Naive thymus-derived CD8-positive, alpha-beta T cell (primary cell): ENCODE data around the gene POU4F3. TPM values are rescaled to one million over a fixed set of nuclear protein-coding genes. Genes with fewer than 3 reads are reported as not detected.

ENCODE experiments used
- ATAC-seq, 2 donors: fragments of 150-1000 bp; cut with Tn5 transposase in 1 of 2; sonication (Bioruptor Pico), chemical (Tn5 transposase) in 1 of 2; 1 replicate in 1 of 2; 2 replicates in 1 of 2; pipeline ENCODE4 v1.10.0; 2021; ENCODE audit warnings: mild to moderate bottlenecking in 2 of 2, moderate library complexity in 2 of 2
- POLR2A ChIA-PET: fragments of 350-600 bp; sonication (Branson Sonifier 250); formaldehyde crosslinking; loops from one replicate; lab custom pipeline; 2021; ENCODE audit warnings: antibody characterized with exemption; lab: Charles Lee
- DNase-seq, 10 donors: peaks; one replicate each; pipeline versions ENCODE4 v3.0.0 to v3.0.0-alpha.2; 2020 to 2022
- H3K27ac Mint-ChIP-seq, 10 donors: one replicate each; pipeline ENCODE4 v1.8.0; 2020 to 2022; ENCODE audit warnings: mild to moderate bottlenecking in 10 of 10, mixed read lengths in 10 of 10, moderate library complexity in 4 of 10, inconsistent platforms in 1 of 10
- H3K27me3 Mint-ChIP-seq, 5 donors: one replicate each; pipeline ENCODE4 v1.8.0; 2021 to 2022; ENCODE audit warnings: mixed read lengths in 5 of 5
- H3K36me3 Mint-ChIP-seq, 3 donors: one replicate each; pipeline ENCODE4 v1.8.0; 2020 to 2022; ENCODE audit warnings: mixed read lengths in 3 of 3, mild to moderate bottlenecking in 2 of 3, inconsistent platforms in 1 of 3
- H3K4me1 Mint-ChIP-seq, 4 donors: one replicate each; pipeline ENCODE4 v1.8.0; 2021 to 2022; ENCODE audit warnings: mixed read lengths in 4 of 4
- H3K4me3 Mint-ChIP-seq, 10 donors: one replicate each; pipeline ENCODE4 v1.8.0; 2020 to 2022; ENCODE audit warnings: mild to moderate bottlenecking in 10 of 10, mixed read lengths in 10 of 10, moderate library complexity in 6 of 10, inconsistent platforms in 1 of 10
- H3K9me3 Mint-ChIP-seq, 9 donors: one replicate each; pipeline ENCODE4 v1.8.0; 2020 to 2022; ENCODE audit warnings: mixed read lengths in 9 of 9, mild to moderate bottlenecking in 3 of 9, inconsistent platforms in 1 of 9, moderate library complexity in 1 of 9
- polyA plus RNA-seq, 3 donors: library from polyadenylated mRNA; unstranded; fragments of 300-500 nt; fragmentation: Illumina TruSeq; gene quantifications; one replicate each; pipeline ENCODE4 v1.2.3, GENCODE V29; 2021
- total RNA-seq, 8 experiments: library from RNA in 2 of 8; stranded (reverse) in 2 of 8; gene quantifications; one replicate each; pipeline ENCODE4 v1.2.3 and lab custom pipeline; 2021 to 2026

Gene POU4F3
- total and polyA plus RNA-seq, 5 experiments from 2014 or later, result 0.11 to 0.13 TPM; not detected in 3

GRCh38 chr5:146342519-146342881, 3.9 kb downstream of the POU4F3 start:
- Mint-ChIP-seq H3K4me1 (peaks cover 16 to 39% (median 25%) of the 10 kb centered on the region in 4 donors), H3K9me3 (peaks cover 0 to 8% (median 0%) of the 10 kb centered on the region in 9 donors), H3K36me3 (peaks cover 0 to 8% (median 4%) of the 10 kb centered on the region in 3 donors), H3K27ac (peak overlapping the region in 1 of 10 donors; percentile 40), H3K27me3 (peaks cover 41 to 96% (median 70%) of the 10 kb centered on the region in 5 donors), H3K4me3 (no peak overlapping the region)
- POLR2A ChIA-PET, result no interaction called here
- DNase-seq (no peak), ATAC-seq (no peak)

DNA sequence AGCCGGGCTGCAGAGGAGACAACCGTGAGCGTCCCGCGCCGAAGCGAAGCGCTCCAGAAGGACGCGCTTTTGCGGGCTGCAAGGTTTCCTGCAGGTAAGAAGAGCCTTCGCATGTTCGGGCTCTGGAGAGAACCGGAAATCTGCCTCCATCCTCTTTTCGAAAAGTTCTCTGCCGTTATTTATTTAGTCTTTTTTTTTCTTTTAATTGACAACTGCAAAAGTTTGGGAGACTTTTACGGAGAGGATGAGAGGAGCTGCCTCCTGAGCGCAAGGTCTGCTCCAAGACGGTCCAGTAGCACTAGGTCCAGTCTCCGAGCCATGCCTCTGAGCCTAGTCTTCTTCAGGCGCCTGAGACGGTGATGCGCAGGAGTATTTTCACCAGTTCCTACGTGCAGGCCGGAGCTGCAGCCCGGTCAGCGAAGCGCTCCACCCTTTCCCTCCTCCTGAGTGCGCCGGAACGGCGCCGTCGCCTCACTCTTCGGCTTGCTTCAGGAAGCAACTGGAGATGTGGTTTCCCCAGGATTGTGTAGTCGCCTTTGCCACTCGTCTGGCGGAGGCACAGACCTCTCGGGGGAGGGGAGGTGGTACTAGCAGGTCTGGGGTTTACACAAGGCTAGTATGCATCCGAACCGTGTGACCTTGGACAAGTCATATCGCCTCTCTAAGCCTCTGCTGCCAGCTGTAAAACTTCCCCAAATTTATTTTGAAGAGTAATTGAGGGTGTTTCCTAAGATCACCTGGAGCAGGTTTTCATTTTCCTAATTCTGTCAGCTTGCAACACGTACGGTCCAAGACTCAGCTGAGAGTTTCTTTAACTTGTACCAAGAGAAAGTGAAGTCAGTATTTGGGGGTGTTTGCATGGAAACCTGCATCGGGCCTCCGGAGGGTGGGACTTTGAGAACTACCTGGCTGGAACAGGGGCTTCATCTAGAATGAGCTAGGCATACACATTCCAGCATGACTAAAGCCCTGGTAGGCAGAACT, 4.5 kb downstream of the POU4F3 start:
- DNase-seq, result no peak
- peak overlapping the region in 2 of 10 donors; percentile 14 to 67 for H3K4me3 Mint-ChIP-seq
- peaks cover 36 to 89% (median 64%) of the 10 kb centered on the region in 5 donors for H3K27me3 Mint-ChIP-seq
- H3K9me3 Mint-ChIP-seq, result peaks cover 0 to 4% (median 0%) of the 10 kb centered on the region in 9 donors
- peaks cover 14 to 33% (median 21%) of the 10 kb centered on the region in 4 donors for H3K4me1 Mint-ChIP-seq
- peak overlapping the region in 1 of 10 donors; percentile 40 for H3K27ac Mint-ChIP-seq
- ATAC-seq, result no peak
- H3K36me3 Mint-ChIP-seq, result peaks cover 0 to 4% (median 4%) of the 10 kb centered on the region in 3 donors
- POLR2A ChIA-PET, result no interaction called here

- POLR2A ChIA-PET, result no interaction called here
- Mint-ChIP-seq H3K4me1 (peaks cover 12 to 31% (median 19%) of the 10 kb centered on the region in 4 donors), H3K27ac (no peak overlapping the region), H3K4me3 (peak overlapping the region in 9 of 10 donors; percentile 5 to 70 (median 36)), H3K27me3 (peaks cover 37 to 88% (median 67%) of the 10 kb centered on the region in 5 donors), H3K9me3 (peaks cover 0 to 4% (median 0%) of the 10 kb centered on the region in 9 donors), H3K36me3 (peaks cover 0 to 4% (median 3%) of the 10 kb centered on the region in 3 donors)
- no peak for ATAC-seq
- no peak for DNase-seq
Measured at GRCh38 chr5:146344155-146345118, 5.8 kb downstream of the POU4F3 start.

DNA sequence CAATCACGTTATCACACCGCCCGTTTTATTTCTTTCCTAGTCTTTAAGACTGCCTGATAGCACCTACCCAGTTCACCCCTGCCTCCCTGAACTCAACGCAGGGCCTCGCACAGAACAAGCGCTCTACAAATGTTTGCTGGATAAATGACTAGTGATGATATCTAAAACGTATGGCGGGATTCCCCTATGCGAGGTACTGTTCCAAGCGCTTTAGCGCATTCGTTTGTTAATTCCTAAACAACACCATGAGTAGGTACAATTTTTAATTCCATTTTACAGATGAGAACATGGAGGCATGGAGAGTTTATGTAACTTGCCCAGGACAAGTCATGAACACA, 6.6 kb downstream of the POU4F3 start:
- peaks cover 34 to 81% (median 60%) of the 10 kb centered on the region in 5 donors for H3K27me3 Mint-ChIP-seq
- POLR2A ChIA-PET, result no interaction called here
- H3K36me3 Mint-ChIP-seq, result peaks cover 0 to 4% (median 3%) of the 10 kb centered on the region in 3 donors
- no peak for ATAC-seq
- H3K4me3 Mint-ChIP-seq, result peak overlapping the region in 9 of 10 donors; percentile 30 to 73 (median 65)
- peak overlapping the region in 1 of 10 donors; percentile 65 for H3K27ac Mint-ChIP-seq
- no peak for DNase-seq
- H3K9me3 Mint-ChIP-seq, result peaks cover 0 to 4% (median 0%) of the 10 kb centered on the region in 9 donors
- H3K4me1 Mint-ChIP-seq, result peaks cover 10 to 31% (median 19%) of the 10 kb centered on the region in 4 donors

- POLR2A ChIA-PET, result no interaction called here
- Mint-ChIP-seq H3K27ac (no peak overlapping the region), H3K4me1 (peaks cover 7 to 31% (median 16%) of the 10 kb centered on the region in 4 donors), H3K36me3 (peaks cover 0 to 4% (median 0%) of the 10 kb centered on the region in 3 donors), H3K9me3 (peaks cover 0 to 6% (median 0%) of the 10 kb centered on the region in 9 donors), H3K27me3 (peaks cover 31 to 81% (median 59%) of the 10 kb centered on the region in 5 donors), H3K4me3 (peak overlapping the region in 9 of 10 donors; percentile 30 to 70 (median 59))
- DNase-seq (no peak), ATAC-seq (no peak)
Measured at GRCh38 chr5:146345578-146346366, 7.1 kb downstream of the POU4F3 start.

- peaks cover 0 to 2% (median 0%) of the 10 kb centered on the region in 9 donors for H3K9me3 Mint-ChIP-seq
- no peak overlapping the region for H3K4me3 Mint-ChIP-seq
- POLR2A ChIA-PET, result no interaction called here
- ATAC-seq (no peak), DNase-seq (no peak)
- H3K4me1 Mint-ChIP-seq, result no peaks in the 10 kb centered on the region
- H3K27me3 Mint-ChIP-seq, result peaks cover 14 to 36% (median 18%) of the 10 kb centered on the region in 5 donors
- no peaks in the 10 kb centered on the region for H3K36me3 Mint-ChIP-seq
- no peak overlapping the region for H3K27ac Mint-ChIP-seq
Measured at GRCh38 chr5:146357126-146357525, 18.5 kb downstream of the POU4F3 start.

DNA sequence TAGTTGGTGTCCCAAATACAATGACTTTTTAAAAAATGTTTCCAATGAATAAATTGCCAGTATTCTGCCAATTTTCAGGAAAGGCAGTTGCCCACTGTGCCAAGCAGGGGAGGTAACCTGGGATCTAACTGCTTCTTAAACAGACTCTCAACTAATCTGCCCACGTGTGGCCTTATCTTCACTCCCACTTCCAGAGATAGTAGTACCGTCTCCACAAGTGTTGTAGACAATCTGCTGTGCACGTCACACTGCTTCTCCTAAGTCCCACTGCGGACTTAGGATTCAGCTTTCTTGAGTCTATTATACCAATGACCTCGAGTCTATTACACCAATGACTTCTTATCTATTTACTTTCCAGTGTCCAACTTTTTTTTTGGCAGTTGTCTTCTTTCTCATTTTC, 21.2 kb downstream of the POU4F3 start:
- no peak overlapping the region for H3K4me3 Mint-ChIP-seq
- H3K27me3 Mint-ChIP-seq, result peaks cover 18 to 54% (median 21%) of the 10 kb centered on the region in 5 donors
- H3K4me1 Mint-ChIP-seq, result no peaks in the 10 kb centered on the region
- H3K9me3 Mint-ChIP-seq, result peaks cover 0 to 2% (median 0%) of the 10 kb centered on the region in 9 donors
- DNase-seq (no peak), ATAC-seq (no peak)
- H3K27ac Mint-ChIP-seq, result no peak overlapping the region
- POLR2A ChIA-PET, result no interaction called here
- no peaks in the 10 kb centered on the region for H3K36me3 Mint-ChIP-seq

DNA sequence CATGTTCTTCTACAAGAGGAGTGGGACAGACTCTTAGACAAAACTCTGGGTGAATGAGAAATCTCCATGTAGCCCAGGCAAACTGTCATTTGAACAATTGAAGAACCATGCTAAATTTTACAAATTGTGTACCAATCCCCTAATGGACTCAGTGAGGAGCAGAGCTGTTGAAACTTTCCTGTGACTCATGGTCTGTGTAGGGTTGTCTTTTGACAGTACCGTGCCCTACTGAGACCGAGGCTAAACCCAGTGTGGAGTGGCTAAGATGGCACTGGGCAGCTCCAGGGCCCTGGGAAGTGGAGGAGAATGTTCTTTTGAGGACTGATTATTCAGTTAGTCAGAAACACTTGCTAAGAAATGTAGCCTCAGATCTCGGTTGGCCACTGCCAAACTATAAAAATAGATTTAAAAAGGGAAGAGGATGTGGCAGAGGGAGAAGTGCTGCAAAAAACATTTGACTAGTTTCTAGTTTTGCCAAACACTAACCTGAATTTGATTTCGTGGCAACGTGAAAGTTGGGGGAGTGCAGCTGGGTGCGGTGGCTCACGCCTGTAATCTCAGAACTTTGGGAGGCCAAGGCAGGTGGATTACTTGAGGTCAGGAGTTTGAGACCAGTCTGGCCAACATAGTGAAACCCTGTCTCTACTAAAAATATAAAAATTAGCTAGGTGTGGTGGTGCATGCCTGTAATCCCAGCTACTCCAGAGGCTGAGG, 24.7 kb downstream of the POU4F3 start:
- DNase-seq (no peak), ATAC-seq (no peak)
- peaks cover 20 to 77% (median 34%) of the 10 kb centered on the region in 5 donors for H3K27me3 Mint-ChIP-seq
- POLR2A ChIA-PET, result no interaction called here
- H3K4me1 Mint-ChIP-seq, result no peaks in the 10 kb centered on the region
- H3K9me3 Mint-ChIP-seq, result no peaks in the 10 kb centered on the region
- no peak overlapping the region for H3K4me3 Mint-ChIP-seq
- no peak overlapping the region for H3K27ac Mint-ChIP-seq
- H3K36me3 Mint-ChIP-seq, result no peaks in the 10 kb centered on the region

DNA sequence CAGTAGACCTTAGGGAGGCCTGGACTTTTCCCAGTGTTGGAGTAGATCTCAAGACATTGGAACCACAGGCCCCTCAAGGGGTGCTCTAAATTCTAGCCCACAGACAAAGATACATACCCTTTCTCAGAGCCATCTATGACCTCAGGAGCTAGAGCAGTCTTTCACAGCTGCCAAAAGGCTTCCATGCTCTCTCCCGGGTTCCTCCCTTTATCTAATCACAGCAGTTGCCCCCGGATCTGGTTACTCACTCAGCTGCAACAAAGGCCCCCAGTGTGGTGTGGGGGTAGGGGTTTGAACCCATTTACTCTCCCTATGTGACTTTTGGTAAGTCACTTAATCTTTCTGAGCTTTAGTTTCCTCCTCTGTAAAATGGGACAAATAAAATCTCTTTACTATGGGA, 27.0 kb downstream of the POU4F3 start:
- no peak overlapping the region for H3K4me3 Mint-ChIP-seq
- DNase-seq (no peak), ATAC-seq (no peak)
- no peaks in the 10 kb centered on the region for H3K36me3 Mint-ChIP-seq
- POLR2A ChIA-PET, result no interaction called here
- peaks cover 18 to 72% (median 36%) of the 10 kb centered on the region in 5 donors for H3K27me3 Mint-ChIP-seq
- no peaks in the 10 kb centered on the region for H3K4me1 Mint-ChIP-seq
- no peak overlapping the region for H3K27ac Mint-ChIP-seq
- H3K9me3 Mint-ChIP-seq, result no peaks in the 10 kb centered on the region

- H3K36me3 Mint-ChIP-seq, result no peaks in the 10 kb centered on the region
- DNase-seq (no peak), ATAC-seq (no peak)
- H3K4me1 Mint-ChIP-seq, result no peaks in the 10 kb centered on the region
- POLR2A ChIA-PET, result no interaction called here
- no peak overlapping the region for H3K4me3 Mint-ChIP-seq
- peaks cover 13 to 70% (median 34%) of the 10 kb centered on the region in 5 donors for H3K27me3 Mint-ChIP-seq
- H3K9me3 Mint-ChIP-seq, result peaks cover 0 to 2% (median 0%) of the 10 kb centered on the region in 9 donors
- H3K27ac Mint-ChIP-seq, result no peak overlapping the region
Measured at GRCh38 chr5:146366904-146367303, 28.3 kb downstream of the POU4F3 start.

DNA sequence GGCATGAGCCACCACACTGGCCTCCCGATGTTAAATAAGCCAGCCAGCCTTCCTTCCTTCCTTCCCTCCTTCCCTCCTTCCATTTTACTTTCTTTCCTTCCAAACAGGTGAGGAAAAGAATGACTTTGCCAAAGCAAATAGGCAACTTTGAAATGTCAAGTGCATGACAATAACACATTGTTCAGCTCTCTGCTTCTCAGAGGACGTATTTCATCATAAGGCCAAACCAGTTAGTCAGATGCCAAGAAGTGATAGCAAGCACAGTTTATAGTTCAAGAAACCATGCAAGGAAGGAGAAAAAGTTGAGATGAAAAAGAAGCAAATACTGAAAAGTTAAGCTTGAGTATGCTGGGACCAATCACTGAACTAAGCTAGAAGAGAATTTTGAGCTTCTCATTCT, 29.5 kb downstream of the POU4F3 start:
- H3K9me3 Mint-ChIP-seq, result peaks cover 0 to 2% (median 0%) of the 10 kb centered on the region in 9 donors
- ATAC-seq, result no peak
- H3K27me3 Mint-ChIP-seq, result peaks cover 15 to 65% (median 32%) of the 10 kb centered on the region in 5 donors
- no peaks in the 10 kb centered on the region for H3K4me1 Mint-ChIP-seq
- no peak overlapping the region for H3K4me3 Mint-ChIP-seq
- POLR2A ChIA-PET, result no interaction called here
- no peaks in the 10 kb centered on the region for H3K36me3 Mint-ChIP-seq
- no peak overlapping the region for H3K27ac Mint-ChIP-seq
- DNase-seq, result no peak
